Stimulated activated CD4-positive, alpha-beta T cell treated with anti-CD3 and anti-CD28 coated beads, Interleukin-15, amount 100 ng/mL, for 24 hours (primary cell): ENCODE measurements around the gene SLC29A1.
"Not testable (repeated sequence)": the region's sequence is repeated elsewhere in the genome, so short reads cannot be mapped to it uniquely, and the experiment has no call there.

Experiments used
- DNase-seq: peaks from one replicate; pipeline ENCODE4 v3.0.0-alpha.2; 2020

Gene SLC29A1

GRCh38 chr6:44223319-44224028 is at the start of gene SLC29A1:
SLC29A1 (plus strand) TSS chr6:44223595; CDS start chr6:44227314, 3,719 bp downstream.
- peak; percentile 92 for DNase-seq

DNA sequence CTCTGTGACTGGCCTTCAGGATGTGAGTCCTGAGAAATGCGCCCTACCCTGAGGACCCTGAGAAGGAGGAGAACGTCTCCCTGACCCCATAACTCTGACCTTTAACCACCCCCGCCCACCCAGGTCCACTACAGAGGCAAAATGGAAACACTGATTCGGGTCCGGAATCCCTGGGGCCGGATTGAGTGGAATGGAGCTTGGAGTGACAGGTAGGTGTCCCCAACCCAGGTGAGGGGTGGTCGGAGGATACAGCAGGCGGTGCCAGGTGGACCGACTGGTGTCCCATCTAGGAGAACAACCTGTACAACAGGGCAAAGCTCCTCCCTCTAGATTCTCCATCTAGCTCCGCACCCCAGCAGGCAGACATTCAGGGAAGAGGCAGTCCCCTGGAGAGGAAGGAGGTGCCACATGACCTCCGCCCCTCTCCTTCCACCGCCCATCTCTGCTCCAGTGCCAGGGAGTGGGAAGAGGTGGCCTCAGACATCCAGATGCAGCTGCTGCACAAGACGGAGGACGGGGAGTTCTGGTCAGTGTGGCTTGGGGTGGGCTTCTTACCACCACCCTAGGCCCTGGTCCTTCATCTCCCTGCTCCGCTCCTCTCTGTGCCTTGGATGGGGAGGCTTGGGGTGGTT is 47.1 kb upstream of the SLC29A1 start:
- DNase-seq: no peak

DNA sequence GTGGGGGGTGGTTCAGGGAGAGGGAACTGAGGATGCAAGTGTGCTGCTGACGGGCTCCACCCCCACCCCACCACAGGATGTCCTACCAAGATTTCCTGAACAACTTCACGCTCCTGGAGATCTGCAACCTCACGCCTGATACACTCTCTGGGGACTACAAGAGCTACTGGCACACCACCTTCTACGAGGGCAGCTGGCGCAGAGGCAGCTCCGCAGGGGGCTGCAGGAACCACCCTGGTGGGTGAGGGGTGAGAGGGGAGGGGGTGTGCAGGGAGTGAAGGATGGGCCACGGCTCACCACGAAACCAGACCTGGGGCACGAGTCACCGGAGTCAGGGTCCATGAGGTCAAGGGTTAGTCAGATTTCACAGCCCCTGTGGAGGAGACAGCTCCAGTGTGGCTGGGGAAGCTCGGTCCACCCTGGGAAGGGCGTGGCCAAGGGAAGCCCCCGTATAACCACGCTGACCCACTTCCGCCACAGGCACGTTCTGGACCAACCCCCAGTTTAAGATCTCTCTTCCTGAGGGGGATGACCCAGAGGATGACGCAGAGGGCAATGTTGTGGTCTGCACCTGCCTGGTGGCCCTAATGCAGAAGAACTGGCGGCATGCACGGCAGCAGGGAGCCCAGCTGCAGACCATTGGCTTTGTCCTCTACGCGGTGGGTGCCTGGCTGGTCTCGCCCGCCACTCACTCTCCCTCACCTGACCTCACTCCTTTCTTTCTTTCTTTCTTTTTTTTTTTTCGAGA is 46.5 kb upstream of the SLC29A1 start:
- peak; percentile 26 for DNase-seq

- DNase-seq: no peak
Observed at GRCh38 chr6:44177691-44178423, 45.5 kb upstream of the SLC29A1 start.

DNA sequence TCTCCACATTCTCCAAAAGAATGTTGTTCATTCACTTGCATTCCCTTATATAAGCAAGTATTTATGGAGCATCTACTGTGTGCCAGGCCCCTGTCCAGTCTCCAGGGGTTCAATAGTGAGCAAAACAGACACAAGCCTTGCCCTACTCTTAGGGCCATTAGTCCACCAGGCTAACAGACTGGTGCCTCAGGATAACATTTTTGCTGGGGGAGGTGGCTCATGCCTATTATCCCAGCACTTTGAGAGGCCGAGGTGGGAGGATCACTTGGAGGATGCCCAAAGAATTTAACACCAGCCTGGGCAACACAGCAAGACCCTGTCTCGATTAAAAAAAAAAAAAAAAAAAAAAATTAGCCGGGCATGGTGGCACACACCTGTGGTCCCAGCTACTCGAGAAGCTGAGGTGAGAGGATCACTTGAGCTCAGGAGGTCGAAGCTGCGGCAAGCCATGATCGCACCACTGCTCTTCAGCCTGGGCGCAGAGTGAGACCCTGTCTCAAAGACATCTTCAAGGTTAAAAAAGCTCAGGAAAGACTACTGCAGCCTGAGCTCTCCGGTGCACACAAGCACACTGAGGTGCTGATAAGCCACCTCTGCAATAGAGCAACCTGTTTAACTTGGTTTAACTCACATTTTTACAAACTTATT is 44.8 kb upstream of the SLC29A1 start:
- no peak for DNase-seq

DNA sequence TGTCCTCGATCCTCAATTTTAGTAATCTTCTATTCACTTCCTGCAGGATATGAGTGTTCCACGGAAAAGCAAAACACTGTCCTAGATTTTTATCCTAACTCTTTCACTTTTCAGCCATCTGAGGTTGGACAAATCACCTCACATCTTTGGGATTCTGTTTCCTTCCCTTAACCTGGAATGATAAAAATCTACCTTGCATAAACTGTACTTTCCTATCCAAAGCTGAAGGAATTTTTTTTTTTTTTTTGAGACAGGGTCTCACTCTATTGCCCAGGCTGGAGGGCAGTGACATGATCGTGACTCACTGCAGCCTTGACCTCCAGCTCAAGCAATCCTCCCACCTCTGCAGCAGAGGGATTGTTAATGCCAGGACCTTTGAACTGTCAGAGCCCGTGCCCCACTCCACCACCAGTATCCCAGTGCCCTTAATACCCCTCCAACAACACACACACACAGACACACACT is 44.3 kb upstream of the SLC29A1 start:
- DNase-seq: no peak

GRCh38 chr6:44179648-44180047 is 43.7 kb upstream of the SLC29A1 start:
- DNase-seq: no peak

DNA sequence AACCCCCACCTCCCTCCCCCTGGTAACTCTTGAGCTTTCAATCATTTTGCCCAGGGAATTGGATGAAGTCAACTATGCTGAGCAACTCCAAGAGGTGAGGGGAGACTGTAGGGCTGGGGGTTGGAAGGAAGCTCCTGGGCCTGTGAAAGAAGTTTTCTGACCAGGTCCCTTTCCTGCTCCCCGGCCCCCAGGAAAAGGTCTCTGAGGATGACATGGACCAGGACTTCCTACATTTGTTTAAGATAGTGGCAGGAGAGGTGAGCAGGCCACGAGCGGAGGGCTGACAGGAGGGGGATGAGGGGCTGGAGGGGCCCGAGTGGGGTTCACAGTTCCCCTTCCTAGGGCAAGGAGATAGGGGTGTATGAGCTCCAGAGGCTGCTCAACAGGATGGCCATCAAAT is 43.0 kb upstream of the SLC29A1 start:
- no peak for DNase-seq

DNA sequence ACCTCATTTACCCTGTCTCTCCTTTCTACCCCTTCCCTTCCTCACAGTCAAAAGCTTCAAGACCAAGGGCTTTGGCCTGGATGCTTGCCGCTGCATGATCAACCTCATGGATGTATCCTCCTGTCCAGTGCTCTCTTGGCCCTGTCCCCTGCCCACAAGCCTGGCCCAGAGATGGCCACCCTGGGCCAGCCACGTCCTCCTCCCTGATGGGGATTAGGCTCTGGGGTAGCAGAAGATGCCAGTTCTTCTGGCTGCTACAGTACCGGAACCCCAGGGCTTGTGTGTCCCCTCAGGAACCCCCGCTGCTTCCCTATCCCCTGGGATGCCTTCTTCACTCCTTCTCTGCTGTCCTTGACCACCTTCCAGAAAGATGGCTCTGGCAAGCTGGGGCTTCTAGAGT is 42.5 kb upstream of the SLC29A1 start:
- DNase-seq: no peak

- DNase-seq: not testable (repeated sequence)
Observed at GRCh38 chr6:44181784-44182183, 41.6 kb upstream of the SLC29A1 start.

DNA sequence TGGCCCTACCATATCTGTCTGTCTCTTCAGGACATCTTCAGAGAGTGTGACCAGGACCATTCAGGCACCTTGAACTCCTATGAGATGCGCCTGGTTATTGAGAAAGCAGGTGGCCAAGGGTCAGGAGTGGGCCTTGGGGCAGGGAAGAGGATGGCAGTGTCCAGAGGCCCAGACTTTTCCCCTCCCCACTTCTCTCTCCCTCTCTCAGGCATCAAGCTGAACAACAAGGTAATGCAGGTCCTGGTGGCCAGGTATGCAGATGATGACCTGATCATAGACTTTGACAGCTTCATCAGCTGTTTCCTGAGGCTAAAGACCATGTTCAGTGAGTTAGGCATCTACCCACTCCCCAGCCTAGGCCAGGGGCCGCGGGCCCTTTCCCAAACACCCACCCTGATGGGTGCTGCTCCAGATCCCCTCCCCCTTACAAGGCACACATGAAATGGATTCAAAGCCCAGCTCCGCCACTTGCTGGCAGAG is 40.4 kb upstream of the SLC29A1 start:
- DNase-seq: no peak

GRCh38 chr6:44183783-44184182 is 39.6 kb upstream of the SLC29A1 start:
- no peak for DNase-seq

DNA sequence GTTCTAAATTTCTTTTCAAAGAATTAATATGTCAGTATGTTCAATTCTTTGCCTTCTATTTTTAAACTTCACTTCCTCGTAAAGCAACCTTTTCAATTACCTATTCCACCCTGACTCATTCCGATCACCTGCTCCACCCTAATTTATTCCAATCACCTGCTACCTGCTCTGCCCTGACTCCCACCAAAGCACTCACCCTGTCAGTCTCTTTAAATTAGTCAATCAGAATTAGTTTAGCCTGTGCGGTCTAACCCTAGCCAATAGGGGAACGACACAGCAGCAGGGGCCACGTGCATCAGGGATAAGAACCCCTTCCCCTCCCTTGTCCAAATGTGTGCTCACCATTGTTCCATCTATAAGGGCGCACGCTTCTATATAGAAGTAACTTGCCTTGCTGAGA is 38.0 kb upstream of the SLC29A1 start:
- DNase-seq: not testable (repeated sequence)

DNA sequence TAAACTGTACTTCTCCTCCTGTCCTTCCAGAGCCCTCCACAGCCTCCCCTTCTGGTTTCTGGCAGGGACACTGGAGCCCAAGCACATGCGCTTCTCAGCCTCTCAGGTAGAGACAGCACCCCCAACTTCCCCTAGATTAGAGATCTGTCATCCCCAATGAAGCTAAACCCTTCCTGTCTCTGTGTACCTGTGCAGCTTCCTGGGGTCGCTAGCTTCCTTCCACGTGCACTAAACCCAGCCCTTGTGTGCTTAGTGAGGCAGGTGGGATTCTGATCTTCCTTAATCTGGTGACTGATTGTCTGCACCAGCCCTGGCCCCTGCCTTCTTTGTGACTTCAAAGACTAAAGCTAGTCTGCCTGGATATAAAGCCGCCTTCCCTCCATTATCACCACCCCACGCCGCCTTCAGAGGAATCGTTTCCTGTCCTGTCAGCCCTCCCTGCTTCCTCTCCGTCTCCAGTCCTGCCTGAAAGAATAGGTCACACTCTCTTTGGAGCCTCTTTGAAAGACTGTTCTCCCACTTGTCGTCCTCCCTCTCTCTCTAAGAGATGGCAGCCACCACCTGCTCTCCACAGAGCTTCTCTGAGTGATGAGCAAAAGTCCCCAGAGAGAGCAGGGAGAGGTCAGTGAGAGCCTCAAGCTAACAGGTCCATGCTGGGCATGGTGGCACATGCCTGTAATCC is 37.3 kb upstream of the SLC29A1 start:
- DNase-seq: no peak

DNA sequence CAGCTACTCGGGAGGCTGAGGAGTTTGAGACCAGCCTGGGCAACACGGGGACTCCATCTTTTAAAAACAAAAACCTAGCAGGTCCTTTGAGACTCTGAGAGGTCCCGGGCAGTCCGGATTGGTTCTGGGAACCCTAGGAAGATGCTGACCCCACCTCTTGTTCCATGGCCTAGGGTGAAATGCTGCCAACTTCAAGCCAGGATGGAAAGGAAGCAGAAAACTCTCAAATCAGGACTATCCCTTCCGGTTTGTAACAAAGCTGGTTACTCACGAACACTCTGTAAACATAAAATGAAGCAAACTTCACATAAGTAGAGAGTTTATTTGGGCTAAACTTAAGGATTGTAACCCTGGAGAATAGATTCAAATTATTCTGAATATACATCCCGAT is 36.8 kb upstream of the SLC29A1 start:
- DNase-seq: no peak

DNA sequence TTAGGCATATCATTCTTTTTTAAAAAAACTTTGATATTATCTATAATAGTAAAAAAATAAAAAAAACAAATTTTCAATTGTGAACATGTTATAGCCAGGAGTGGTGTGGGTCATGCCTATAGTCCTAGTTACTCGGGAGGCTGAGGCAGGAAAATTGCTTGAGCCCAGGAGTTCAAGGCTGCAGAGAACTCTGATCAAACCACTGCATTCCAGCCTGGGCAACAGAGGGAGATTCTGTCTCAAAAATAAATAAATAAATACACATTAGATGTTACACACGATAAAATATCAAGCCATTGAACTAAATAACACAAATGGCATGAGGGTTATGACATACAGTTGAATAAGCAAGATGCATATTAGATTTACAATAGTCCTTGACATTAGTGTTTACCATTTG is 34.6 kb upstream of the SLC29A1 start:
- no peak for DNase-seq

DNA sequence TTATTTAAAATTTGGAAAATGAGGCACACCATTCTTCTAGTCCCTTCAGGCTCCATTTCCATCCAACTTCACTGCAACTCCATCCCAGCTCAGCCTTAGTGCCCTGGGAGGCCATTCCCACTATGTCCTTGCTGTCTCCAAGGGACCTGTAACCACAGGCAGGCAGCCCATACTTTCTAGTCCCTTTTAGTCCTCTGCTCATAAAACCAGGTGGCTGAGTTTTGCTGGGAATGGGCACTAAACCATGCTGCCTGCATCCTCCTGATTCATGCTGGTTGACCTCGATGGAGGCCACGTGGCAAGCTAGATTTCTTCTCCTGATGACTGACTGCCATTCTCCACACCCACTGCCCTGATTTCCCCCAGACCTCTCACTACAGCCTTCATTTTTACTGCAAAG is 34.1 kb upstream of the SLC29A1 start:
- no peak for DNase-seq

GRCh38 chr6:44190715-44191114 is 32.7 kb upstream of the SLC29A1 start:
- no peak for DNase-seq

- no peak for DNase-seq
Observed at GRCh38 chr6:44192428-44193041, 30.9 kb upstream of the SLC29A1 start.

- no peak for DNase-seq
Observed at GRCh38 chr6:44193307-44193910, 30.0 kb upstream of the SLC29A1 start.

- DNase-seq: no peak
Observed at GRCh38 chr6:44194326-44194725, 29.1 kb upstream of the SLC29A1 start.
